HG03457 (cell line): ENCODE results near the gene IGF2BP2.
"Not testable (repeated sequence)": the region's sequence is repeated elsewhere in the genome, so short reads cannot be mapped to it uniquely, and the experiment has no call there.

Source experiments
- ATAC-seq: cut with Tn5 transposase; IDR thresholded peaks from one replicate; pipeline ENCODE4 v1.9.1; 2021; ENCODE audit warnings: moderate number of reproducible peaks; ENCODE audit not compliant: unreplicated experiment

IGF2BP2 gene

GRCh38 chr3:185678027-185678426 lies 146.8 kb downstream of the IGF2BP2 start:
- no peak for ATAC-seq

GRCh38 chr3:185677146-185677829 lies 147.6 kb downstream of the IGF2BP2 start:
- no peak for ATAC-seq

GRCh38 chr3:185667574-185667973 lies 157.3 kb downstream of the IGF2BP2 start:
- ATAC-seq: no peak

- ATAC-seq: no peak
These were observed 160.9 kb downstream of the IGF2BP2 start for GRCh38 chr3:185663929-185664328.

GRCh38 chr3:185661772-185662171 lies 163.1 kb downstream of the IGF2BP2 start:
- ATAC-seq: no peak

GRCh38 chr3:185661296-185661695 lies 163.5 kb downstream of the IGF2BP2 start:
- not testable (repeated sequence) for ATAC-seq

GRCh38 chr3:185659942-185660921 lies 164.6 kb downstream of the IGF2BP2 start:
- ATAC-seq: no peak

GRCh38 chr3:185658943-185659342 lies 165.9 kb downstream of the IGF2BP2 start:
- no peak for ATAC-seq

GRCh38 chr3:185658504-185658912 lies 166.3 kb downstream of the IGF2BP2 start:
- no peak for ATAC-seq

- no peak for ATAC-seq
These were observed 166.9 kb downstream of the IGF2BP2 start for GRCh38 chr3:185657691-185658503.

GRCh38 chr3:185657211-185657610 lies 167.6 kb downstream of the IGF2BP2 start:
- ATAC-seq: no peak

- ATAC-seq: no peak
These were observed 168.5 kb downstream of the IGF2BP2 start for GRCh38 chr3:185656321-185656840.

GRCh38 chr3:185655426-185656320 lies 169.2 kb downstream of the IGF2BP2 start:
- no peak for ATAC-seq

- no peak for ATAC-seq
These were observed 170.1 kb downstream of the IGF2BP2 start for GRCh38 chr3:185654758-185655145.

- no peak for ATAC-seq
These were observed 170.7 kb downstream of the IGF2BP2 start for GRCh38 chr3:185653949-185654757.

GRCh38 chr3:185651971-185652370 lies 172.9 kb downstream of the IGF2BP2 start:
- no peak for ATAC-seq

- ATAC-seq: no peak
These were observed 175.4 kb downstream of the IGF2BP2 start for GRCh38 chr3:185649414-185649813.

- ATAC-seq: no peak
These were observed 176.4 kb downstream of the IGF2BP2 start for GRCh38 chr3:185648396-185648795.

- no peak for ATAC-seq
These were observed 177.0 kb downstream of the IGF2BP2 start for GRCh38 chr3:185647880-185648210.
